CD4-positive, alpha-beta T cell treated with Interleukin-21 for 1 hour (primary cell): ENCODE measurements around the gene PRKN.

Experiments
- DNase-seq: peaks from one replicate; pipeline ENCODE4 v3.0.0-alpha.2; 2020

The PRKN gene

GRCh38 chr6:162727322-162728182 lies at the start of gene PRKN, which contains the start of gene PACRG:
TSS of gene PRKN (minus strand) at chr6:162727766.
TSS of gene PACRG (plus strand) at chr6:162727974.
- DNase-seq = peak; percentile 98

- no peak for DNase-seq
Measured at GRCh38 chr6:162777091-162777490, 49.5 kb upstream of the PRKN start.

- no peak for DNase-seq
Measured at GRCh38 chr6:162773996-162774395, 46.4 kb upstream of the PRKN start.

GRCh38 chr6:162772466-162772865 lies 44.9 kb upstream of the PRKN start:
- DNase-seq = no peak

GRCh38 chr6:162770955-162771354 lies 43.4 kb upstream of the PRKN start:
- no peak for DNase-seq

- DNase-seq = no peak
Measured at GRCh38 chr6:162770136-162770535, 42.6 kb upstream of the PRKN start.

GRCh38 chr6:162753775-162754174 lies 26.2 kb upstream of the PRKN start:
- DNase-seq = no peak

- no peak for DNase-seq
Measured at GRCh38 chr6:162751211-162751859, 23.8 kb upstream of the PRKN start.

- DNase-seq = no peak
Measured at GRCh38 chr6:162750776-162751175, 23.2 kb upstream of the PRKN start.

- DNase-seq = no peak
Measured at GRCh38 chr6:162736961-162737360, 9.4 kb upstream of the PRKN start.

- DNase-seq = peak; percentile 41
Measured at GRCh38 chr6:162733489-162733888, 5.9 kb upstream of the PRKN start.

GRCh38 chr6:162730502-162730901 lies 2.9 kb upstream of the PRKN start:
- no peak for DNase-seq

GRCh38 chr6:162728706-162729105 lies 1.1 kb upstream of the PRKN start:
- no peak for DNase-seq

- no peak for DNase-seq
Measured at GRCh38 chr6:162728197-162728596, 631 bp upstream of the PRKN start.

- DNase-seq = peak; percentile 33
Measured at GRCh38 chr6:162726947-162727321, 632 bp downstream of the PRKN start.

GRCh38 chr6:162722633-162723032 lies 4.9 kb downstream of the PRKN start:
- DNase-seq = no peak

GRCh38 chr6:162722226-162722625 lies 5.3 kb downstream of the PRKN start:
- DNase-seq = no peak

GRCh38 chr6:162721404-162721687 lies 6.2 kb downstream of the PRKN start:
- DNase-seq = no peak

GRCh38 chr6:162719528-162719927 lies 8.0 kb downstream of the PRKN start:
- no peak for DNase-seq

- DNase-seq = no peak
Measured at GRCh38 chr6:162715601-162716000, 12.0 kb downstream of the PRKN start.

- no peak for DNase-seq
Measured at GRCh38 chr6:162713974-162714780, 13.4 kb downstream of the PRKN start.

- no peak for DNase-seq
Measured at GRCh38 chr6:162712694-162713093, 14.9 kb downstream of the PRKN start.

- DNase-seq = no peak
Measured at GRCh38 chr6:162711376-162711775, 16.2 kb downstream of the PRKN start.

GRCh38 chr6:162710936-162711335 lies 16.6 kb downstream of the PRKN start:
- no peak for DNase-seq
